SK-N-SH (cell line): ENCODE data around the gene TJP2. TPM values are rescaled to one million over a fixed set of nuclear protein-coding genes. Genes with fewer than 3 reads are reported as not detected.
"Not testable (repeated sequence)": the region's sequence is repeated elsewhere in the genome, so short reads cannot be mapped to it uniquely, and the experiment has no call there.

Source experiments
- CTCF ChIA-PET: fragments of 300-600, 350-600 bp; formaldehyde crosslinking; extraction: SDS; loops from one replicate; lab custom pipeline; 2021; lab: Yijun Ruan, JAX
- POLR2A ChIA-PET: fragments of 350-600 bp; sonication (Branson Sonifier 250); formaldehyde crosslinking; extraction: SDS; loops from one replicate; lab custom pipeline; 2020; ENCODE audit warnings: antibody characterized with exemption, inconsistent platforms; lab: Yijun Ruan, JAX
- DNase-seq: peaks from one replicate; pipeline ENCODE4 v3.0.0; 2012
- H2AFZ ChIP-seq: fragments of 200-600 bp; sonication (generic); 2 replicates; pipeline ENCODE4 v1.8.1; 2016; ENCODE audit warnings: antibody characterized with exemption, mild to moderate bottlenecking, low read depth
- H3F3A ChIP-seq: fragments of 200-600 bp; sonication (generic); replicated peaks from 2 replicates; pipeline ENCODE3; 2016; ENCODE audit warnings: antibody characterized with exemption, mild to moderate bottlenecking; ENCODE audit not compliant: insufficient read depth
- H3K27ac ChIP-seq, 2 experiments: fragments of 200-500 bp in 1 of 2; fragments of 200-600 bp in 1 of 2; sonication (Bioruptor generic) in 1 of 2; sonication (generic), shearing (Covaris generic) in 1 of 2; 2 replicates each; pipeline versions ENCODE4 v1.5.1 to v1.6.1; 2014 to 2016; ENCODE audit warnings: low read depth in 2 of 2, inconsistent platforms in 1 of 2, low read length in 1 of 2, mild to moderate bottlenecking in 1 of 2, mixed read lengths in 1 of 2
- H3K27me3 ChIP-seq: fragments of 200-600 bp; sonication (generic), shearing (Covaris generic); 2 replicates; pipeline ENCODE4 v1.6.1; 2016; ENCODE audit warnings: mixed run types; ENCODE audit not compliant: insufficient read depth
- H3K36me3 ChIP-seq, 2 experiments: fragments of 200-500 bp in 1 of 2; fragments of 200-600 bp in 1 of 2; sonication (Bioruptor generic) in 1 of 2; sonication (generic) in 1 of 2; replicated peaks in 1 of 2; 2 replicates each; pipeline versions ENCODE3 to v1.5.1; 2014 to 2016; ENCODE audit warnings: low read length in 1 of 2, mild to moderate bottlenecking in 1 of 2; ENCODE audit not compliant: insufficient read depth in 2 of 2, control insufficient read depth in 1 of 2
- H3K4me1 ChIP-seq, 2 experiments: fragments of 200-500 bp in 1 of 2; fragments of 200-600 bp in 1 of 2; sonication (Bioruptor generic) in 1 of 2; sonication (generic), shearing (Covaris generic) in 1 of 2; 2 replicates each; pipeline versions ENCODE4 v1.5.1 to v1.6.1; 2014 to 2016; ENCODE audit warnings: low read depth in 1 of 2, low read length in 1 of 2, mixed run types in 1 of 2; ENCODE audit not compliant: insufficient read depth in 2 of 2, control insufficient read depth in 1 of 2
- H3K4me2 ChIP-seq: fragments of 200-600 bp; sonication (generic), shearing (Covaris generic); 2 replicates; pipeline ENCODE4 v1.6.1; 2017; ENCODE audit warnings: mixed run types
- H3K4me3 ChIP-seq, 2 experiments: fragments of 200-500 bp in 1 of 2; fragments of 200-600 bp in 1 of 2; sonication (Bioruptor generic) in 1 of 2; sonication (generic), shearing (Covaris generic) in 1 of 2; 2 replicates each; pipeline versions ENCODE4 v1.5.1 to v1.8.1; 2014 to 2016; ENCODE audit warnings: low read depth in 2 of 2, inconsistent platforms in 1 of 2, low read length in 1 of 2, mild to moderate bottlenecking in 1 of 2, mixed read lengths in 1 of 2, moderate library complexity in 1 of 2
- H3K79me2 ChIP-seq: fragments of 200-600 bp; sonication (generic); 2 replicates; pipeline ENCODE4 v1.8.1; 2017; ENCODE audit warnings: mild to moderate bottlenecking; ENCODE audit not compliant: insufficient read depth
- H3K9ac ChIP-seq: fragments of 200-600 bp; sonication (generic); 2 replicates; pipeline ENCODE4 v1.6.1; 2017; ENCODE audit warnings: mixed run types
- H3K9me2 ChIP-seq: fragments of 200-600 bp; sonication (generic); 2 replicates; pipeline ENCODE4 v1.6.1; 2017; ENCODE audit warnings: mixed run types
- H3K9me3 ChIP-seq: fragments of 200-600 bp; sonication (generic); 2 replicates; pipeline ENCODE4 v1.6.1; 2017; ENCODE audit warnings: mixed run types, mild to moderate bottlenecking, moderate library complexity
- H4K20me1 ChIP-seq: fragments of 200-600 bp; sonication (generic); 2 replicates; pipeline ENCODE4 v1.6.1; 2017; ENCODE audit warnings: mild to moderate bottlenecking, mixed run types; ENCODE audit not compliant: insufficient read depth
- CHD2 ChIP-seq: fragments of 150-350 bp; IDR thresholded peaks from 2 replicates; pipeline ENCODE4 v1.6.1; 2018; ENCODE audit warnings: low read length; ENCODE audit not compliant: partially characterized antibody
- EZH2phosphoT487 ChIP-seq: fragments of 200-600 bp; sonication (generic); IDR thresholded peaks from 2 replicates; pipeline ENCODE4 v1.6.1; 2017; ENCODE audit warnings: low read depth, mixed run types, mild to moderate bottlenecking, antibody characterized with exemption, moderate library complexity, borderline replicate concordance
- FOXM1 ChIP-seq: IDR thresholded peaks from 2 replicates; pipeline ENCODE4 v1.4.0; 2012; ENCODE audit warnings: low read depth, mild to moderate bottlenecking
- GABPA ChIP-seq: IDR thresholded peaks from 2 replicates; pipeline ENCODE4 v1.4.0; 2012; ENCODE audit warnings: low read depth, mild to moderate bottlenecking
- JUND ChIP-seq: IDR thresholded peaks from 2 replicates; pipeline ENCODE4 v1.4.0; 2012
- MAX ChIP-seq: IDR thresholded peaks from 2 replicates; pipeline ENCODE4 v1.4.0; 2012; ENCODE audit warnings: low read depth
- MEF2A ChIP-seq: IDR thresholded peaks from 2 replicates; pipeline ENCODE4 v1.4.0; 2012; ENCODE audit warnings: low read depth, borderline replicate concordance
- NRF1 ChIP-seq: IDR thresholded peaks from 2 replicates; pipeline ENCODE4 v1.6.1; 2012; ENCODE audit warnings: low read depth, mild to moderate bottlenecking, low read length
- PBX3 ChIP-seq: IDR thresholded peaks from 2 replicates; pipeline ENCODE4; 2012
- RCOR1 ChIP-seq: fragments of 150-350 bp; IDR thresholded peaks from 2 replicates; pipeline ENCODE4 v1.6.1; 2017; ENCODE audit warnings: antibody characterized with exemption, low read length
- REST ChIP-seq: IDR thresholded peaks from 2 replicates; pipeline ENCODE4 v1.6.1; 2012; ENCODE audit warnings: mild to moderate bottlenecking, low read depth, low read length, moderate library complexity
- RXRA ChIP-seq: IDR thresholded peaks from 2 replicates; pipeline ENCODE4 v1.4.0; 2012; ENCODE audit warnings: low read depth, mild to moderate bottlenecking, borderline replicate concordance
- SIN3A ChIP-seq: IDR thresholded peaks from 2 replicates; pipeline ENCODE4 v1.6.1; 2012; ENCODE audit warnings: low read depth, mild to moderate bottlenecking, low read length, moderate library complexity, borderline replicate concordance
- TCF12 ChIP-seq: IDR thresholded peaks from 2 replicates; pipeline ENCODE4 v1.4.0; 2012
- YY1 ChIP-seq: IDR thresholded peaks from 2 replicates; pipeline ENCODE4 v1.4.0; 2012; ENCODE audit warnings: low read depth, mild to moderate bottlenecking
- WGBS: methylation state at CpG from one replicate; pipeline ENCODE4 v1.1.6; 2017; ENCODE audit warnings: low lambda C conversion rate; 5-methylcytosine and 5-hydroxymethylcytosine counted together
- polyA plus RNA-seq, 3 experiments: library from polyadenylated mRNA; depleted of rRNA; stranded (reverse); fragments of >200 nt; gene quantifications; 2 replicates each; pipeline ENCODE4 v1.2.3, GENCODE V29; 2012

TJP2 gene
- polyA plus RNA-seq, 1 of the 3 experiments (the other 2 are of a cell fraction), result 17.7 TPM

- ChIA-PET POLR2A (no interaction called here), CTCF (interaction anchor here (0.9 kb wide), 1 partner anchor 122 kb away, joined by 3 read pairs; no protein-coding TSS in a partner anchor)
- H3K9me3 ChIP-seq, result no peaks in the 10 kb centered on the region
- H3K27ac ChIP-seq, result no peak overlapping the region
- H2AFZ ChIP-seq, result no peak overlapping the region
- no peak overlapping the region for H3K4me3 ChIP-seq
- H3F3A ChIP-seq, result no peaks in the 10 kb centered on the region
- TF ChIP-seq FOXM1, result no peak
- TF ChIP-seq YY1, result no peak
- no peak for TF ChIP-seq SIN3A
- no peak for TF ChIP-seq NRF1
- no peak for TF ChIP-seq JUND
- TF ChIP-seq CHD2, result no peak
- no peak for TF ChIP-seq RCOR1
- TF ChIP-seq EZH2phosphoT487, result no peak
- no peak for TF ChIP-seq MEF2A
- no peak for TF ChIP-seq MAX
- TF ChIP-seq RXRA, result no peak
- no peak for TF ChIP-seq GABPA
- no peak for TF ChIP-seq TCF12
- TF ChIP-seq REST, result no peak
- H4K20me1 ChIP-seq, result no peaks in the 10 kb centered on the region
- no peaks in the 10 kb centered on the region for H3K4me1 ChIP-seq
- peaks cover 13% of the 10 kb centered on the region; the same call in 1 of the 2 replicates for H3K27me3 ChIP-seq
- H3K79me2 ChIP-seq, result no peaks in the 10 kb centered on the region
- DNase-seq, result no peak
- no peak overlapping the region for H3K4me2 ChIP-seq
- H3K9ac ChIP-seq, result no peak overlapping the region
- 9% methylated on average over 1 of the region's 1 CpG for WGBS
- no peaks in the 10 kb centered on the region for H3K36me3 ChIP-seq
- H3K9me2 ChIP-seq, result no peaks in the 10 kb centered on the region
These were observed 125.7 kb downstream of the TJP2 start for GRCh38 chr9:69299826-69300225.

GRCh38 chr9:69303331-69303730, 129.3 kb downstream of the TJP2 start:
- DNase-seq, result no peak
- no peak overlapping the region for H3K27ac ChIP-seq
- 34% methylated on average over 2 of the region's 2 CpGs for WGBS

GRCh38 chr9:69306895-69307445, 132.9 kb downstream of the TJP2 start:
- H3K4me2 ChIP-seq, DNase-seq, H3K9me2 ChIP-seq, H3K79me2 ChIP-seq, H3K27me3 ChIP-seq, CTCF ChIA-PET, H3K9ac ChIP-seq, H4K20me1 ChIP-seq, H3F3A ChIP-seq, H3K4me1 ChIP-seq, H3K27ac ChIP-seq, H3K9me3 ChIP-seq, H3K36me3 ChIP-seq, H2AFZ ChIP-seq, POLR2A ChIA-PET, H3K4me3 ChIP-seq: not testable (repeated sequence)
- WGBS, result 6% methylated on average over 5 of the region's 5 CpGs

More at GRCh38 chr9:69303331-69303730, 129.3 kb downstream of the TJP2 start:
- Histone ChIP-seq H3K9ac (no peak overlapping the region), H3K9me2 (no peaks in the 10 kb centered on the region), H3K4me1 (no peaks in the 10 kb centered on the region), H4K20me1 (no peaks in the 10 kb centered on the region), H3K4me2 (no peak overlapping the region), H2AFZ (no peak overlapping the region), H3K27me3 (peaks cover 6% of the 10 kb centered on the region; the same call in 1 of the 2 replicates), H3K9me3 (no peaks in the 10 kb centered on the region), H3F3A (peaks cover 4% of the 10 kb centered on the region), H3K79me2 (no peaks in the 10 kb centered on the region), H3K4me3 (no peak overlapping the region), H3K36me3 (no peaks in the 10 kb centered on the region)
- ChIA-PET POLR2A (no interaction called here), CTCF (no interaction called here)
- no peak for TF ChIP-seq CHD2
- no peak for TF ChIP-seq RCOR1
- TF ChIP-seq PBX3, result no peak
